IPS DF 4.7 (cell line): Measurements from ENCODE around the gene GPR61.

ENCODE experiments used
- DNase-seq: peaks from one replicate; pipeline ENCODE4 v3.0.0-alpha.2; 2013; ENCODE audit warnings: low spot score; ENCODE audit errors: extremely low read depth

The GPR61 gene, protein sequence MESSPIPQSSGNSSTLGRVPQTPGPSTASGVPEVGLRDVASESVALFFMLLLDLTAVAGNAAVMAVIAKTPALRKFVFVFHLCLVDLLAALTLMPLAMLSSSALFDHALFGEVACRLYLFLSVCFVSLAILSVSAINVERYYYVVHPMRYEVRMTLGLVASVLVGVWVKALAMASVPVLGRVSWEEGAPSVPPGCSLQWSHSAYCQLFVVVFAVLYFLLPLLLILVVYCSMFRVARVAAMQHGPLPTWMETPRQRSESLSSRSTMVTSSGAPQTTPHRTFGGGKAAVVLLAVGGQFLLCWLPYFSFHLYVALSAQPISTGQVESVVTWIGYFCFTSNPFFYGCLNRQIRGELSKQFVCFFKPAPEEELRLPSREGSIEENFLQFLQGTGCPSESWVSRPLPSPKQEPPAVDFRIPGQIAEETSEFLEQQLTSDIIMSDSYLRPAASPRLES

DNA sequence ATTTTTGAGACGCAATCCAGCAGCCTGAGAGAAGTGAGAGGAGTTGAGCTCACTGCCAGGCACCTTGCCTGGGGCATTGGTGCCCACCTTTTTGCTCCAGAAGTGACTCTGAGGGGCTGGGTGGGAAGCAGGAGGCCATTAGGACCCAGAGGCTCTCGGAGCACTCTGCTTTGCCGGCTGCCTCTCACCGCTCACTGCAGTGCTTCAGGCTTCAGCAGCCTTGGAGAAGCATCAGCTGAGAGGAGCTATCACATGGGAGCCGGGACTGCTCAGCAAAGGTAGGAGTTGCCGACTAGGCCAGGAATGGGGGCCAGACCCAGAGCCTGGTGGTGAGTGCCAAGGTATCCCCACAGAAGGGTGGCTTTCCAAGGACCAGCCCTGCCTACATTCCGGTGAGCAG is at the start of gene GPR61:
Gene GPR61 (plus strand): TSS at position 197 of the 400 bp plus-strand sequence. CDS start 3,151 bp downstream, outside the sequence.
- DNase-seq, result no peak

DNA sequence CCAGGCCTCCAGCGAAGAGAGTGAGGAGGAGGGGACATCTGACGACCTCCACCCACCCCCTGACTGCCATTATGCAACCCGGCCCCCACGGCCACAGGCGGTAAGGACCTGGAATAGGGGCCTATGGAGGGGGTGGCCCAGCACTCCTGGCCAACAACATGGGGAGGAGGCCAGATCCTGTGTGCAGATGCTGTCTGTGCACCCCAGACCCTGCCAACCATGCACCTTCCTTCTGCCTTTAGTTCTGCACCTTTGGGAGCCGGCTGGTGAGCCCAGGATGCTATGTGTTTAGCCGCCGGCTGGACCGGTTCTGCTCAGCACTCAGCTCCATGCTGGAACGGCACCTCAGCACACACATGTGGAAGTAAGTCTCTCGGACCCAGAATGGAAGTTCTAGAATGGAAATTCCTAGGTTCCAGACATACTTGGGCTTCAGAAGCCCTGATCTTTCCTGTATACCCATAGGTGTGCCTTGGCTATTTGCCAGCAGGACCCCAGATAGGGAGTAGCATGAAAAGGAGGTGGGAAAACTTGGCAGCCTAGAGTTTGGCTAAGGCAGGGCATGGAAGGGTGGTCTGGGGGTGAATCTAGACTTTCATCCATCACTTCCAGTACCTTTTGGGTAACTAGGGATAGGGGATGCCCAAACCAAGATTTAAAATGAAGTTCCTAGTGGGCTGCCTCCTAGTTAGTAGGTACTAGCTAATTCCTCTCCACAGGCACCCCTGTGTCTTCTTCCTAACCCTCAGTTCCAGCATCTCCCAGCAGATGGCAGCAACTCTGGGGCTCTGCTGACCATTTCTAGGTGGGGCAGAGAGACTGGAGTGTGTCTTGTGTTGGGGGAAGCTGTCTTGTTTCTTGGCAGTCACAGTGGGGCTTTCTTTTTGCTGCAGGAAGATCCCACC is 49.4 kb upstream of the GPR61 start:
- no peak for DNase-seq

DNA sequence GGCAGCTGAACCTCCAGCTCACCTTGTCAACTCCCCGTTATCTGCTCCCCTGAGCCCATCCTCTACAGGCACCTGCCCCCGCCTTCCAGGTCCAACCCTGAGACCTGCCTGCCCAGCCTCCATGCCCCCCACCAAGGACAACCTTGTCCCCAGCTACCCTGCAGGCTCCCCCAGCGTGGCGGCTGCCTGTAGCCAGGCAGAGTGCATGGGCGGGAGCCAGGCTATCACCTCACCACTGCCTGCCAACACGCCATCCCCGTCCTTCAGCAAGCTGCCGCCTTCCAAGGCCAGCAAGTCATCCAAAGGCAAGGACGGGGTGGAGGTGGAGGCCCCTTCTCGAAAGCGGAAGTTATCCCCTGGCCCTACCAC is 48.8 kb upstream of the GPR61 start:
- DNase-seq, result no peak

- DNase-seq, result no peak
Measured at GRCh38 chr1:109491372-109491771, 48.3 kb upstream of the GPR61 start.

GRCh38 chr1:109492779-109493178 is 46.9 kb upstream of the GPR61 start:
- DNase-seq, result no peak

DNA sequence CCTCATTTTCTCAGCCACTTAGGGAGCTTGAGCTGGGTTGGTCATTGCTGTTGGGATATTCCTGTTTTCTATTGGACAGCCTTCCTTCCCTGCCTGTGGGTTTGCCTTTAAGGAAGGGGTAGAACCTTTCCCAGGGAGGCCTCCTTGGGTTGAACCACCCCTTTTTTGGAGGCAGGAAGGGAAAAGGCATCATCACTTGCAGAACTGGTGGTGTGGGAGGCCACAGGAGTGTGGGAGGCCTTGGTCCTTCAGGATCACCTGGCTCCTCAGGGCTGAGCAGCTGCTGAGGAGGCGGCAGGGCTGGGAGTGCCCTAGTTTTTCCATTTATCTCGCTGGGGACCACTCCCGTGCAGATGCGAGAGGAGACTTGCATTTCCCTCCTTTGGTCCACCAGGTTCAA is 46.4 kb upstream of the GPR61 start:
- no peak for DNase-seq

- no peak for DNase-seq
Measured at GRCh38 chr1:109493805-109494539, 45.7 kb upstream of the GPR61 start, which contains the start of gene CYB561D1. CYB561D1 (plus strand) TSS chr1:109494094; CDS start chr1:109494140, 46 bp downstream.

GRCh38 chr1:109495738-109496137 is 43.9 kb upstream of the GPR61 start:
- no peak for DNase-seq

DNA sequence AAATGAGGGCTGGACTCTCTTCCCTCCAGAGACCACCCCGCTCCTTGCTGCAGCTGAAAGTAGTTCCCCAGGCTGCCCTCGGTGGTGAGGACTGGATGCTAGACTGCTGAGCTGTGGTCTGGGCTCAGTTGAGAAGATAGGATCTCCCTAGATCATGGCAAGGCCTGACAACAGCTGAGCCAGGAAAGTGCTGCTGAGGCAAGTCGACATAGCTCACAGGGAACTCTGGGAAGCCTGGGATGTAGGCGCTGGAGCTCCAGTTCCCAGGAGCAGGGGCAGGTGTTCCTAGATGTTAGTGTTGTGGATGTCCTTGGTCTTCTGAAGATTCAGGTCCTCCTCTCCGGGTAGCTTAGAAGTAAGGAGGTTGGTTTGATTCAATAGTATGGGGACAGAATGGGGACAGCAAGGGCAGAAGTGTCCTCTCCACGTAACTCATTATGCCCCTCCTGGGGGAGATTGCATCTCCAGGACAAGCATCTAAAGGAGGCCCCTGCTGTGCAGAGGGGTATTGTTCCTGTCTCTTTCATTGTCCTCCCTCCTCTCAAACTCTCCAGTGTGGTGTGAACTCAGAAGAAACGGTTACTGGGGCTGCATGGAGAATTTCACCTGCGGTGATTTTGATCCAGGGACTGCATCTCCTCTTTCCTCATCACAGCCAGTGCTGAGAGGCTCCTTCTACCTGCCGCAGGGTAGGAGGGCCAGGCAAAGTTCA is 42.1 kb upstream of the GPR61 start:
- DNase-seq, result no peak

DNA sequence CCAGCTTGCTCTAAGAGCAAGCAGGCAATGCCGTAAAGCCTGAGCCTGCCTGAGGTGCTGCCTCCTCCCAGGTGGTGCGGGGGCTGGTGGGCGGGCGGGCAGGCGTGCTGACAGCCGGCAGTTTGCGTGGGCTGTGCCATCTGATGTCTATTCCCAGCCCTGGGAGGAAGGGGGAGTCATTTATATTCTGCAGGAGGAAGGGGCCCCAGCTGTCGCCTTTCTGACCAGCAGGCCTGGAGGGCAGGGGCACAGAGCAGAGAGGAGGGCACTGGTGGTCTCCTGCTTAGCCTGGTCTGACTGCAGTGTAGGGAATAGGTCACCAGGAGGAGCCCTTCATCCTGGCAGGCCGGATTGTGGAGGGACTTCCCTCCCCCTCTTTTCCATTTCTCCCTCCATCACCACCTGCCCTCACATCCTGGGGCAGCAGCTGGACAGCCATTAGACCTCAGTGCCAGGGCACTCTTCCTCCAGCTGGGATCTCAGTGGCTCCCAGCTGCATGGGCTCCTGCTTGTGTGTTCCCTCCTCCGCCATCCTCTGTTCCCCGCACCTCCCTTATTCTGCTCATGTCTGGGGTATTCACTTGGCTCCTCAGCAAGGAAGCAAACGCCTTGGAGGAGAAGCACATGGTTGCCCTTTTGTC is 41.4 kb upstream of the GPR61 start:
- DNase-seq, result no peak

DNA sequence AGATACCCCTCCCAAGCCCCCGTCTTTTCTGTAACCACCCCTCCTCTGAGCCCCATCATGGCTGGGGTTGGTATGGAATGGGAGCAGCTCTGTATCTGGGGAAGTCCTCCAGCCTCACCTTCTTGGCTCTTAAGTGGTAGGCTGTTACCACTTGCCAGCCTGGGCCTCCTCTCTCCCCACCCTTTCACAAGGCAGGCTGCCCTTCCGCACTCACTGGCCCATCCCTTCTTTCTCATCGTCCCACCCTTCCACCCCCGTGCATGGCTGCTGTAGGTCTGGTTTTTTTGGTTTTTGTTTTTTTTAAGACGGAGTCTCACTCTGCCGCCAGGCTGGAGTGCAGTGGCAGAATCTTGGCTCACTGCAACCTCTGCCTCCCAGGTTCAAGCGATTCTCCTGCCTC is 40.6 kb upstream of the GPR61 start:
- no peak for DNase-seq

GRCh38 chr1:109499661-109500536 is 39.8 kb upstream of the GPR61 start:
- no peak for DNase-seq

DNA sequence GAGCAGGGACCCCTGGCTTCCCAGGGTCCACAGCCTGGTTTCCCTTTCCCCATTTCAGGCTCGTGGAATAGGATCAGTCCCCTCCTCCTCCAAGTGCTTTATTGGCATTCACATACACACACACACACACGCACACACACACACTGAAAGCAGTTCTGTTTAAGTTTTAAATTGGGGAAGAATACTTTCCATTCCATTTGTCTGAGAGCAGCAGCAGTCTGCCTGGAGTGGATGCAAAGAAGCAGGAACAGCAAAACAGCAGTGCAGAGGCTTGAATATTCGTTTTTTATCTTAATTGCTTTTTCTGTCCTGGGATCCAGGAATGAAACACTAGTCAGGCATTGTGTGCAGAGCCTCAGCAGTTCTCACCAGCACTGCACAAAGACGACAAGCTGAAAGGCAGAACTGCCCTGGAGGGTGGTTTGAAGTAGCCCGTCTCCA is 38.7 kb upstream of the GPR61 start:
- DNase-seq, result no peak

DNA sequence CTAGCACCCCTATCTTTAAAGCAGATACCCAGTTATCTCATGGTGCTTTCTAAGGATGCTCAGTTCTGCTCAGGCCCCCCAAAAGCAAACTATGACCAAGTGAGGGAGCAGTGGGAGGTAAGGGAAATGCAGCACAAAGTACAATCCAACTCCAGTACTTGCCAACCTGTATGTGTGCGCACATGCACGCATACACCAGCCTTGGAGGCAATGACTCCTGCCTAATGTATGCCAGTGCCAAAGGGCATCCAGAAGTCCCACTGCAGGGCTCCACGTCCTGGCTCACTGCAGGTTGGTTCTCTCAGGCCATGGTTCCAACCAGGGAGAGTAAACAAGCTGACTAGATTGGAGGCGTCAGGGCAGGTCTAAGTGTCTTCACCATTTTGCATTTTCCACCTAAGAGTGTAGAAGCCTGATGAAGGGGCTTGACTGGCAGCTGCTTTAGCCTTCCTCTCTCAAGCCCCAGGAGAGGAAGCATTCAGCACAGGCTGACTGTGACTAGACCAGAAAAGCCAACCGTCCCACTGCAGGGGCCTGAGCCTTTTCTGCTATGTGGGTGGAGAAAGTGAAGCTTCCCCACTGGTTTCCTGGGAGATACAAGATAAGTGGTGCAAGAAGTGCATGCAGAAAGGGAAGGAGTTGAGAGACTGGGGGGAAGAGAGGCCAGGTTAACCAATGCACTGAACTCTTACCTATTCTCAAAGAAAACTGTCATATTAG is 37.9 kb upstream of the GPR61 start:
- no peak for DNase-seq

- DNase-seq, result no peak
Measured at GRCh38 chr1:109502364-109502851, 37.3 kb upstream of the GPR61 start.

- no peak for DNase-seq
Measured at GRCh38 chr1:109503935-109504334, 35.7 kb upstream of the GPR61 start.

DNA sequence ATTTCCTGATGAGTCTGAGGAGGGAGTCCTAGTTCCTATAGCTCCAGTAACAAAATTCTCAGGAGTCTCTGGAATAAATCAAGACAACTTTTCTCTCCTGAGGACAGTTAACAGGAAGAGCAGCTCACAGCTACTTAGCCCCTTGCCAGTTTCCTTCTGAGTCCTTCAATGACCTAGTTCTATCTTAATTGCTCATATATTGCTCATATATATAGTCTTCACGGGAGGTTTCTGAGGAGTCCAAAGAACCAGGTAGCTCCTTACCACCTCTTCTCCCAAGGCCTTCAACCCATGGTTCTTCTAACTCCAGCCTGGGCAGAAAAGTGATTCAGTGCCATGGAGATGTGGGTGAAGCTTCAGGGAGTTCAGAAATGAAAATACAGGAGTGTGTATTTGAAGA is 34.7 kb upstream of the GPR61 start:
- no peak for DNase-seq
